Suprapubic skin (tissue), 4 donors: Measurements from ENCODE around the gene CNTFR. TPM values are rescaled to one million over a fixed set of nuclear protein-coding genes. Genes with fewer than 3 reads are reported as not detected.

ENCODE experiments used
- DNase-seq, 2 donors: peaks; one replicate each; pipeline ENCODE4 v3.0.0-alpha.2; 2019; ENCODE audit warnings: low spot score in 2 of 2
- H3K27ac ChIP-seq: fragments of 200-600 bp; sonication (generic); one replicate; pipeline ENCODE4 v1.5.1; 2019
- H3K27me3 ChIP-seq: fragments of 200-600 bp; sonication (generic); one replicate; pipeline ENCODE4 v1.5.1; 2019
- H3K36me3 ChIP-seq: fragments of 200-600 bp; sonication (generic); one replicate; pipeline ENCODE4 v1.5.1; 2019
- H3K4me1 ChIP-seq: fragments of 200-600 bp; sonication (generic); one replicate; pipeline ENCODE4 v1.5.1; 2019
- H3K4me3 ChIP-seq: fragments of 200-600 bp; sonication (generic); one replicate; pipeline ENCODE4 v1.5.1; 2019; ENCODE audit warnings: mild to moderate bottlenecking
- H3K9me3 ChIP-seq: fragments of 200-600 bp; sonication (generic); one replicate; pipeline ENCODE4 v1.5.1; 2019
- CTCF ChIP-seq, 2 donors: fragments of 200-600 bp in 1 of 2; fragments of 450-650 bp in 1 of 2; sonication (generic) in 1 of 2; IDR thresholded peaks; one replicate each; pipeline ENCODE4 v1.5.1; 2016 to 2019; ENCODE audit warnings: antibody characterized with exemption in 2 of 2, mild to moderate bottlenecking in 1 of 2, moderate library complexity in 1 of 2
- EP300 ChIP-seq: sonication (generic); formaldehyde crosslinking; IDR thresholded peaks from one replicate; pipeline ENCODE4 v1.6.1; 2017; ENCODE audit warnings: antibody characterized with exemption
- POLR2A ChIP-seq, 2 donors: fragments of 450-650 bp; IDR thresholded peaks; one replicate each; pipeline ENCODE4 v1.6.1; 2017; ENCODE audit warnings: antibody characterized with exemption in 2 of 2, mild to moderate bottlenecking in 2 of 2, moderate library complexity in 2 of 2
- POLR2AphosphoS5 ChIP-seq, 3 donors: sonication (generic); formaldehyde crosslinking; IDR thresholded peaks; one replicate each; pipeline ENCODE4 v1.6.1; 2017; ENCODE audit warnings: antibody characterized with exemption in 3 of 3
- WGBS: methylation state at CpG from one replicate; pipeline ENCODE4 v1.1.5; 2018; 5-methylcytosine and 5-hydroxymethylcytosine counted together
- total RNA-seq, 4 donors: library from RNA; depleted of rRNA; stranded (reverse); fragments of >200 nt; gene quantifications; one replicate each; pipeline ENCODE4 v1.1.0, GENCODE V29; 2016

The CNTFR gene
- total RNA-seq, 4 donors from 2014 or later: 5.0 to 9.1 (median 5.7) TPM

GRCh38 chr9:34623374-34624235 is 34.1 kb upstream of the CNTFR start:
- WGBS: 54% methylated on average over 12 of the region's 63 CpGs
- H3K4me3 ChIP-seq: peak overlapping the region; percentile 12
- no peaks in the 10 kb centered on the region for H3K36me3 ChIP-seq
- H3K27ac ChIP-seq: no peak overlapping the region
- TF ChIP-seq POLR2AphosphoS5 (IDR thresholded peaks at IDR 0.05) (no peak), POLR2A (IDR thresholded peaks at IDR 0.05) (no peak), EP300 (no peak), CTCF (IDR thresholded peaks at IDR 0.05) (no peak)
- H3K4me1 ChIP-seq: peaks cover 46% of the 10 kb centered on the region
- H3K9me3 ChIP-seq: no peaks in the 10 kb centered on the region
- DNase-seq: no peak
- peaks cover 61% of the 10 kb centered on the region for H3K27me3 ChIP-seq

- DNase-seq: peak; percentile 96 to 97
- 16% methylated on average over 11 of the region's 43 CpGs for WGBS
Observed at GRCh38 chr9:34620061-34620994, 30.8 kb upstream of the CNTFR start, which contains the start of gene DCTN3. Gene DCTN3 (minus strand): TSS chr9:34620495. CDS start chr9:34620464, 31 bp downstream.

GRCh38 chr9:34615132-34615531 is 25.6 kb upstream of the CNTFR start:
- TF ChIP-seq CTCF (IDR thresholded peaks at IDR 0.05): no peak
- no peak for TF ChIP-seq POLR2AphosphoS5 (IDR thresholded peaks at IDR 0.05)
- no peak for DNase-seq
- Histone ChIP-seq H3K36me3 (peaks cover 49% of the 10 kb centered on the region), H3K4me1 (peaks cover 37% of the 10 kb centered on the region), H3K27ac (no peak overlapping the region), H3K9me3 (no peaks in the 10 kb centered on the region), H3K4me3 (no peak overlapping the region), H3K27me3 (no peaks in the 10 kb centered on the region)
- WGBS: 92% methylated on average over 2 of the region's 2 CpGs

More at GRCh38 chr9:34620061-34620994, 30.8 kb upstream of the CNTFR start, which contains the start of gene DCTN3:
- Histone ChIP-seq H3K4me1 (peaks cover 39% of the 10 kb centered on the region), H3K27ac (peak within 1 kb of the TSS; percentile 25), H3K4me3 (peak within 1 kb of the TSS; percentile 84), H3K9me3 (no peaks in the 10 kb centered on the region), H3K27me3 (peaks cover 29% of the 10 kb centered on the region), H3K36me3 (peaks cover 32% of the 10 kb centered on the region)
- no peak for TF ChIP-seq EP300
- TF ChIP-seq POLR2AphosphoS5 (IDR thresholded peaks at IDR 0.05): peak in 1 of 3 donors; percentile 53

GRCh38 chr9:34612788-34613390 is 23.4 kb upstream of the CNTFR start:
- DNase-seq: peak in 1 of 2 donors; percentile 87
- Histone ChIP-seq H3K4me3 (peak overlapping the region; percentile 64), H3K27me3 (no peaks in the 10 kb centered on the region), H3K27ac (peak overlapping the region; percentile 84), H3K9me3 (no peaks in the 10 kb centered on the region), H3K4me1 (peaks cover 25% of the 10 kb centered on the region), H3K36me3 (peaks cover 43% of the 10 kb centered on the region)
- peak; percentile 76 to 86 for TF ChIP-seq CTCF (IDR thresholded peaks at IDR 0.05)
- TF ChIP-seq EP300: no peak
- TF ChIP-seq POLR2A (IDR thresholded peaks at IDR 0.05): no peak
- no peak for TF ChIP-seq POLR2AphosphoS5 (IDR thresholded peaks at IDR 0.05)
- 2% methylated on average over 15 of the region's 15 CpGs for WGBS
